HG03558 (cell line): ENCODE results near the gene SNAPIN.

Source experiments
- ATAC-seq: cut with Tn5 transposase; IDR thresholded peaks from one replicate; pipeline ENCODE4 v1.9.1; 2021; ENCODE audit warnings: moderate number of reproducible peaks; ENCODE audit not compliant: unreplicated experiment; ENCODE audit errors: extremely low read depth

Gene SNAPIN

DNA sequence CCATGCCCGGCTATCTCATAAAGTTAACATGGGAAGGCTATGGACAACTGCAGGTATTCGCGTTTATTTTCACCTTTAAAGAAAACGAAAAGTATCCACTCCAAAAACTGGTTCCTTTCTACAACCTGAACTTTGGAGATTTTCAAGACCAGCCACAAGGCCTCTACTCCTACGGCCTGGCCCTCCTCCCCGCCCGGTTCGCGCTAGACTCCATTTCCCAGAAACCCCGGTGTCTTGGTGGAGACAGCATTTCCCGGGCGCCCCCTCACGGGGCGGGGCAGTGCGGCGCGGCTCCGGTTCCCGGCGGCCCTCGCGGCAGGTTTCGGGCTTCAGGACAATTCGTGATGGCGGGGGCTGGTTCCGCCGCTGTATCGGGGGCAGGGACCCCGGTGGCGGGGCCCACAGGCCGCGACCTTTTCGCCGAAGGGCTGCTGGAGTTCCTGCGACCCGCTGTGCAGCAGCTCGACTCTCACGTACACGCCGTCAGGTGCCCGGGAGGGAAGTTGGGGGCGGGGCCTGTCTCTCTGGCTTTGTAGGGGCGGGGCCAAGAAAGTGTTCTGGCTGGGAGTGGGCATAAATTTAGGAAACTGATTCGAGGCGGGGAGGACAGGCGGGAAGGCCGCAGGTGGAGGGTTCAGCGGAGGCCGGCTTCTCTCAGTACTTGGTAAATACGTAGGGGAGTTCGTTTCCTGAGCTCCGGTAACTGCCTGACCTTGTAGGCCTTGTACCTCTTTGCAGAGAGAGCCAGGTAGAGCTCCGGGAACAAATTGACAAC, at the start of gene SNAPIN:
Gene SNAPIN (plus strand): TSS at position 304 of the 775 bp plus-strand sequence. CDS start 41 bp downstream, at position 345.
- ATAC-seq, result peak; percentile 59

- ATAC-seq, result no peak
Observed at GRCh38 chr1:153608742-153609584, 49.5 kb upstream of the SNAPIN start.

GRCh38 chr1:153609585-153609907, 49.0 kb upstream of the SNAPIN start:
- no peak for ATAC-seq

- no peak for ATAC-seq
Observed at GRCh38 chr1:153610334-153610733, 48.2 kb upstream of the SNAPIN start.

GRCh38 chr1:153610811-153611301, 47.6 kb upstream of the SNAPIN start:
- ATAC-seq, result no peak

GRCh38 chr1:153611356-153611755, 47.1 kb upstream of the SNAPIN start:
- ATAC-seq, result no peak

- ATAC-seq, result no peak
Observed at GRCh38 chr1:153612111-153612754, 46.3 kb upstream of the SNAPIN start.

DNA sequence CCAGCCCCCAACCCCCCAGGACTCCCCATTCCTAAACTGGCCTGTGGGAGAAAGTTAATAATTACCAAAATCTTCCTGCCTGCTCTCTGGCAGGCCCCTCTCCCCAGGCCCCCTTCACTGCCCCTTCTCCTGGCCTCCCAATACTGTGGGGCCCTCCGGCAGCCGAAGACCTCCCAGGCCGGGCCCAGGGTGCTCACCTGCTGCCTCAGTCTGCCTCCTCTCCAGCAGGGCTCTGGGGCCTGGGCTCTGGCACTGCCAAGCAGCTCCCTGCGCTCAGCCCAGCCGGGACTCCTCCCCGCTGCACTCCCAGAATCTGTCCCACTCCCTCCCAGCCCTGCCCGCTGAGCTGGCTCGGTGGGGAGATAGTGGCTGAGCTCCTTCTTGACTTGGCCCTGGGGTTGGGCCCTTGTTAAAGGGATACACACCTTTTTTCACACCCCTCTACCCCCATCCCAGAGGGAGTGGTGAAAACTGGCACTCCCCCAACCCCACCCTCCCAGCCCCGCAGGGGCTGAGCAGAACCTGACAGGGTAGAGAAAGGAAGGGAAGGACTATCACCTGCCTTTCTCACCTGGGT, 45.7 kb upstream of the SNAPIN start, which contains the start of gene S100A16:
Gene S100A16 (minus strand): TSS at position 383 of the 577 bp plus-strand sequence. CDS start 4,986 bp downstream, outside the sequence.
- ATAC-seq, result no peak

- ATAC-seq, result no peak
Observed at GRCh38 chr1:153613406-153613805, 45.1 kb upstream of the SNAPIN start.

GRCh38 chr1:153614189-153614900, 44.2 kb upstream of the SNAPIN start:
- ATAC-seq, result no peak

- no peak for ATAC-seq
Observed at GRCh38 chr1:153614906-153615305, 43.6 kb upstream of the SNAPIN start.

- no peak for ATAC-seq
Observed at GRCh38 chr1:153615406-153615805, 43.1 kb upstream of the SNAPIN start.

DNA sequence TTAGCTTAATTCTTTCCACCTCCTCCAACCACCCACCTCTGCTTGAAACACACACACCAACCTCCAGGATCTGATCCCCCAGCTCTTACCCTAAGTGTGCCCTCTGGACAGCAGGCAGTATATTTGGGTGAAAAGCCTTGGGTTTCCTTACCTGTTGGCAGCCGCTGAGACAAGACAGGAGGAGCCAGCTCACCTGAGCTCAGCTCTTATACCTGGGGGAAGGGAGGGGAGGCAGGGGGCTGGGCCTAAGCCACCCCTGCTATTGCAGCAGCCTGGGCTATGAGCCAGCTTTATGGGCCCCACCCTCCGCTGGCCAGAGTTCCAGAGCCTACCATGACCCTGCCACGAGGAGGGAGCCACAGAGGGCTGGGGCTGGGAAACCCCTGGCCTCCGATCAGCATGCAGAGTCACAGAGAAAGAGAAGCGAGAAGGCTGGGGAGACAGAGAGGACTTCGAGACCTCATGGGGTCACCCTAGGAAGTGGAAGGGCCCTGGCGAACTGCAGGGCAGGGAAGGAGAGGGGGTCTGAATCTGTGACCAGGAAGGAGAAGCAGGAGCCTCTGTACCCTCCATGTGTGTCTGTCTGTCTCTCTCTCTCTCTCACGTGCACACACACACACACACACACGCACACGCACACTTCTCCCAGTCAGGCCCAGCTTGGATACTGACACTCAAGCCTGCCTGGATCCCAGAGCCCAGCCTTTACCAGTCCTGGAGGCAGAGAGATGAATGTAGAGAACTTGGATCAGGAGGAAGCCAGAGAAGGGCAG, 42.2 kb upstream of the SNAPIN start, which contains the start of gene S100A14:
Gene S100A14 (minus strand): TSS at position 182 of the 773 bp plus-strand sequence. CDS start 467 bp downstream, outside the sequence.
- no peak for ATAC-seq

DNA sequence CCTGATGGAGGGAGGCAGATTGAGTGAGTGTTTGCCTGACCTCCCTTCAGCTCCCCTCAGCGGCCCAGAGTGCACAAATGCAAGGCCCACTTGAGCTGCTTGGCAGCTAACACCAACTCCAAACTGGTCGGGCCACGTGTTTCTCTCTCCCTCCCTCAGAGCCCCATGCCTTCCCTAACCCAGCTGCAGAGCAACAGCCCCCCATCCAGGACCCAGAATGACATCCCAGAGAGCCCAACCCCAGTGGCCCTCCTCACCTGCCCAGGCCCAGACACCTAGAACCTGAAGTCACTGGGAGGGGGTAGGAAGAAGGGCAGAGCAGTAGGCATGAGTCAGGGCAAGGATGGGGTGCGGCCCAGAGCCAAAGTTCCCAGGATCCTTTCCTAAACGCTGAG, 41.6 kb upstream of the SNAPIN start:
- ATAC-seq, result no peak

- ATAC-seq, result no peak
Observed at GRCh38 chr1:153617663-153618062, 40.8 kb upstream of the SNAPIN start.

DNA sequence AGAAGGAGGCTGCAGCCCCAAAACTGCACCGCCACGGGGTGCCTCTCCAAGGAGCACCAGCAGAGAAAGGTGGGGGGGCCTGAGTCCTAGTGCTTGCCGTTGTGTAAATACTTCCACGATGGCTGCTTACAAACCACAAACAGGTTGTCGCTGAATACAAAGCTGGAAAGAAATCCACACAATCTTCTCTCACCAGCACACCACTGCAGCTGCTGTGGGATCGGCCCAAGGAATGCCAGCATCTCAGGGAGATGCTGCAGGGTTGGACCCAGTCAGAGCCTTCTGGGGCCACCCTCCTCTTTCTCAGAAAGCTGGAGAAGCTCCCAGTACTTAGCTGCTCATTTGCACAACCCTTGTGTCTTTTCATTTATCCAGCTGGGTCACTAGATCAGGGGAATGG, 39.3 kb upstream of the SNAPIN start:
- ATAC-seq, result no peak

GRCh38 chr1:153623101-153623500, 35.4 kb upstream of the SNAPIN start:
- ATAC-seq, result no peak

DNA sequence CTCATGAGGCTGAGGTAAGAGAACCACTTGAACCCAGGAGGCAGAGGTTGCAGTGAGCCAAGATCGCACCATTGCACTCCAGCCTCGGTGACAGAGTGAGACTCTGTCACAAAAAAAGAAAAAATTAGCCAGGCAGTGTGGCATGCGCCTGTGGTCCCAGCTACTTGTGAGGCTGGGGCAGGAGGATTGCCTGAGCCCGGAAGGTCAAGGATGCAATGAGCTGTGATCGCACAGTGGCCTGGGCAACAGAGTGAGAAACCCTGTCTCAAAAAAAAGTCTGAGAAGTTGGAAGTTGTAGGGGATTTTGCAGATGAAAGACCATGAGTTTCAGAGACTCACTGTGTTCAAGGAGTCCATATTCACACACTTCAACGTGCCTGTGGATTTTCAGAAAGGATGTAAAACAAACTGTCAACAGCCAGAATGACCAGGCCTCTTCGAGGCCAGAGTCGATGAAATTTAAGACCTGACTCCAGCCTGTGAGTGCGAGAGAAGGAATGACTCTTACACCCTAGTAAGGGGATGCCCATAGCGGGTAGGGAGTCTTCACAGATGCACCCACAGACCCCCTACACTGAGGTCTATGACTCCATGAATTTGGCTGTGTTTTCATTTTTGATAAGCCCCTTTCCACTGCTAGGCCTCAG, 33.4 kb upstream of the SNAPIN start:
- ATAC-seq, result no peak
